Measurements from ENCODE around the gene NSRP1.
A peak's percentile ranks its signal among the peaks of the same experiment; 100 is the strongest.

The NSRP1 gene

DNA sequence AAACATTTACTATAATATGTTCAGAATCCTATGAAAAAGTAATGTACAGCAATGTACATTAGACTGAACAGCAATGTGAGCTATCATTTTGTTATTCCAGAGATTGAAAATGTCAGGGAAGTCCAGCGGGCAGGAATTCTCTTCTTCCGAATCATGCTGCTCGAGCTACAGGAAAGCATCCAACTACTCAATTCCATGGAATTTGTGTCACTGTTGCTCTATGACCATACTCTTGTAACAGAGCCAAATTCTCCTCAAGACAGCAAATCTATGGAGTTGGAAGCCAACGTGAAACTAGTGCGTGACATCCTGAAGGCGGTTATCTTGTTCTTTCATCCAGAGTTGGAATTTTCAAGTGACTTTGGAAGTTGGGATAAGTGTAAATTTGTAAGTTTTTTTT lies 24.8 kb upstream of the NSRP1 start:
- Histone ChIP-seq H3K4me1 (peaks cover 19 to 40% (median 32%) of the 10 kb centered on the region in 10 experiments), H3K36me3 (no peaks in the 10 kb centered on the region), H3K9ac (no peak overlapping the region), H4K20me1 (no peaks in the 10 kb centered on the region), H3K27me3 (no peaks in the 10 kb centered on the region), H3K4me3 (no peak overlapping the region), H3K27ac (no peak overlapping the region), H3K4me2 (no peak overlapping the region), H3K9me3 (replicated peaks in 1 of 11) (peaks cover 0 to 11% (median 0%) of the 10 kb centered on the region in 11 experiments; a peak in 4 of 22 replicates)
- no peak for TF ChIP-seq Cebpa-rat (IDR thresholded peaks at IDR 0.05)

DNA sequence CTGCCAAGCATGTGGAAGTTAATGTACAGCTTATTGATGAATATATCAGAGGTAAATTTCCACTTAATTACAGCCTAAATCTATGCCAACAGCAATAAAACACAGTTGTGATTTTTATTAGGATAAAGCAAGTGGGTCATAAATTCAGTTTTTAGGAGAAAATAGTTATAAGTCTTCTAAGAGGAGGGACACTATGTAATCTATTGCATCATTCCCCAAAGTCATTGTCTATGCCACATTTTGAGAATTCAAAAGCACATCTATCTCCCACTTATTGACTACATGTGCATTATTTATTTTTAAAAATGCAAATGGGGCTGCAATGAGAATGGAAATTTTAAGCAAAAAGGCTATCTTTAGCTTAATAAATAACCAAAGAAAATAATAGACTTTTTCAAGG lies 23.7 kb upstream of the NSRP1 start:
- peak in 2 of 11 experiments; percentile 7 to 38; a peak in 1 of 22 replicates for TF ChIP-seq Cebpa-rat (IDR thresholded peaks at IDR 0.05)
- no peaks in the 10 kb centered on the region for H4K20me1 ChIP-seq
- H3K36me3 ChIP-seq = no peaks in the 10 kb centered on the region
- peak overlapping the region in 1 of 11 experiments; percentile 33; a peak in 1 of 22 replicates for H3K4me2 ChIP-seq
- no peaks in the 10 kb centered on the region for H3K27me3 ChIP-seq
- H3K4me1 ChIP-seq = peaks cover 19 to 35% (median 32%) of the 10 kb centered on the region in 10 experiments
- H3K27ac ChIP-seq = no peak overlapping the region
- peaks cover 0 to 4% (median 0%) of the 10 kb centered on the region in 11 experiments; a peak in 4 of 22 replicates for H3K9me3 ChIP-seq (replicated peaks in 1 of 11)
- H3K9ac ChIP-seq = no peak overlapping the region
- no peak overlapping the region for H3K4me3 ChIP-seq

DNA sequence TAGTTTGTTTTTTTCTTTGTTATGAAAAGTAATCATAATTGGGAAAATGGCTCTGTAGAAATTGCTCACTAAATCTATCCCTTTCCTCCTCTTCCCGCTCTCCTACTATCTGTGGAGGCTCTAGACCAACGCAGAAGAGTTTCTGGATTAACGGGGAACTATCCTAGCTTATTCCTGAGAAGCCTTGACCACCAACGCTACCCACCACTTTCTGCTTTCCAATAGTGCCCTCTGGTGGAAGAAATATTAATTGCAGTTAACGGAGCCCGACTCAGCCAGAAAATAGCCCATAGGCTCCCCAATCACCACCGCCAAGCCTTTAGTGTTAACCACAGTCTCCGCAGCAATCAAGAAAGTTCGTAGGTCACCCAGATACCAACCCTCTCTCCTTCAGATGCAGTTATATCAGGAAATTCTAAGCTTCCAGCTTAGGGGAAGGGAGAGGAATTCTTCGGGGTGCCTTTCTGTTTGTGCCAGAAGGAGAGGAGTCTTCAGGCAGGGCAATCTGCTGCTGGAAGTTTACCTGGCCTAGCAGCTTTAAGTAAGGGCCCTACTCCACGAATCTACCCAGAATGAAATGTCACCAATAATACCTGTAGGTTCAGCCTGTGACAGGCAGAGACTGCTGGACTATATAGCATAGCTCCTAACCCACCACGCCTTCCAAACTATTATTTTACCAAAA lies 23.0 kb upstream of the NSRP1 start:
- Histone ChIP-seq H3K9me3 (replicated peaks in 1 of 11) (no peaks in the 10 kb centered on the region), H3K27ac (peak overlapping the region in 7 of 11 experiments; percentile 18 to 84 (median 76); a peak in 9 of 22 replicates), H3K4me2 (peak overlapping the region; percentile 11 to 80 (median 53)), H3K4me3 (no peak overlapping the region), H3K36me3 (no peaks in the 10 kb centered on the region), H3K27me3 (no peaks in the 10 kb centered on the region), H4K20me1 (no peaks in the 10 kb centered on the region), H3K4me1 (peaks cover 19 to 35% (median 32%) of the 10 kb centered on the region in 10 experiments), H3K9ac (peak overlapping the region in 5 of 11 experiments; percentile 12 to 40 (median 29); a peak in 3 of 22 replicates)
- TF ChIP-seq Cebpa-rat (IDR thresholded peaks at IDR 0.05) = no peak

DNA sequence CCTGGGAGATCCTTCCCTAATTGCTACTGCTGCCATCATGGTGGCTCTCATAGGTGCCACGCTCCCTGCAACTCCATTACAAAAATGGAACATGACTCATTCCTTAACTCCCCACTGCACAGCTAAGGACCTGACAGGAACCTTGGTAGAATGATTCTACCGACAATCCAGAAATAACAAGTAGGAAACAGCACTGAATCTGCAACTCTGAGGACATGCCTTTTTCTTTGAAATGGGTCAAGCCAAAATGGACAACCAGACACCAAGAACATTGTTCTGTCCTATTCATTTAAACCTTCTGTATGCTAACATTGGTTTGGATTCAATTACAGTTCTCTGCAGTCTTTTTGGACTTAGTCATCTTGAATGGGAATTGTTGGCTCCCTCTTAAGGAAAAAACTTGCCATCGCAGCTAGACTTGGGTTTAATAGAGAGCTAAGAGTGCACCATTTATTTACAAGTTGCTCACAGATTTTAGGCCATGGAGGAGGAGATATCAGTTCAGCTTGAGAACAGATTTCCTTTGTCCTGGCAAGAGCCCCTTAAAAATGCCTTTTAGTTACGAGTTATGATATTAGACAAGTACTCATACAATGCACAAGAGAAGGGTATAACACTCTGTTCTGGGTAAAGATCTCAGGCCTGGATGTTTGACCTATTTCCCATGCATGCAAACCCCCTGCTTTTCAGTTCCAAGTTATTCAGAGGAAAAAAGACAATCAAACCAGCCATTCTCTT lies 20.9 kb upstream of the NSRP1 start:
- peak overlapping the region in 10 of 11 experiments; percentile 13 to 84 (median 76); a peak in 19 of 22 replicates for H3K27ac ChIP-seq
- no peaks in the 10 kb centered on the region for H4K20me1 ChIP-seq
- TF ChIP-seq Cebpa-rat (IDR thresholded peaks at IDR 0.05) = no peak
- H3K4me2 ChIP-seq = peak overlapping the region; percentile 55 to 80 (median 69)
- peak overlapping the region in 8 of 11 experiments; percentile 21 to 59 (median 41); a peak in 12 of 22 replicates for H3K9ac ChIP-seq
- H3K27me3 ChIP-seq = no peaks in the 10 kb centered on the region
- H3K4me3 ChIP-seq = peak overlapping the region in 1 of 10 experiments; percentile 2; a peak in 2 of 20 replicates
- no peaks in the 10 kb centered on the region for H3K36me3 ChIP-seq
- H3K4me1 ChIP-seq = peaks cover 19 to 35% (median 32%) of the 10 kb centered on the region in 10 experiments
- H3K9me3 ChIP-seq (replicated peaks in 1 of 11) = no peaks in the 10 kb centered on the region

DNA sequence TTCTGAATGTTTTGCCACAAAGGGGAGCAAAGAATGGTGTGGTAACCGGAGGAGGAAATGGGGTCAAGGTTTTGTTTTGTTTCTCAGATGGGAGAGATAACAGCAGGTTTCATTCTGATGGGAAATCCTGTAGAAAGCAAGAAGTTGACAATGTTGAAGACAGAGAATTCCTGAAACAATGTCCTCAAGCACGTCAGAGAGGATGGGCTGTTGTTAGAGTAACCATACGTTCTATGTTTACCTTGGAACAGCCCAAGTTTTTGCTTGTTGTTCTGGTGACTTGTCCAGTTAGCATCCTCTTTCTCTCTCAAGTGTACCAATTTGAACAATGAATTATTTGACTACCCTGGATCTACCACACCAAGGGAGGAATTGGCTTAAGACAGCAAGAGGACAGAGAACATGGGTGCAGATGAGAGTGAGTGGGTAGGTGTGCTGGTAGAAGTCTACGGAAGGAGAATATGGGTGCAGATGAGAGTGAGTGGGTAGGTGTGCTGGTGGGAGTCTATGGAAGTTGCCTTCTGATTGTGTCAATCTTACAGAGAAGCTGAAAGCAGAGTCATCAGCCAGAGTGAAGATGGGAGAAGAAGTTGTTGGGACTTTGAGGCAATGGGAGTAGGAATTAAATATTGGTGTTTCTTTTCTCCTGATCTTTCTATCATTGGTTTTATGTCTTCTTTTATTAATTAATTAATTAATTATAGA lies 14.8 kb upstream of the NSRP1 start:
- H3K9me3 ChIP-seq (replicated peaks in 1 of 11) = no peaks in the 10 kb centered on the region
- H3K4me3 ChIP-seq = no peak overlapping the region
- TF ChIP-seq Cebpa-rat (IDR thresholded peaks at IDR 0.05) = no peak
- no peaks in the 10 kb centered on the region for H3K36me3 ChIP-seq
- peaks cover 0 to 27% (median 16%) of the 10 kb centered on the region in 10 experiments; a peak in 18 of 20 replicates for H3K4me1 ChIP-seq
- no peaks in the 10 kb centered on the region for H4K20me1 ChIP-seq
- peak overlapping the region in 2 of 11 experiments; percentile 13 to 23; a peak in 2 of 22 replicates for H3K4me2 ChIP-seq
- no peaks in the 10 kb centered on the region for H3K27me3 ChIP-seq
- peak overlapping the region in 2 of 11 experiments; percentile 7 to 39; a peak in 2 of 22 replicates for H3K27ac ChIP-seq
- H3K9ac ChIP-seq = no peak overlapping the region

DNA sequence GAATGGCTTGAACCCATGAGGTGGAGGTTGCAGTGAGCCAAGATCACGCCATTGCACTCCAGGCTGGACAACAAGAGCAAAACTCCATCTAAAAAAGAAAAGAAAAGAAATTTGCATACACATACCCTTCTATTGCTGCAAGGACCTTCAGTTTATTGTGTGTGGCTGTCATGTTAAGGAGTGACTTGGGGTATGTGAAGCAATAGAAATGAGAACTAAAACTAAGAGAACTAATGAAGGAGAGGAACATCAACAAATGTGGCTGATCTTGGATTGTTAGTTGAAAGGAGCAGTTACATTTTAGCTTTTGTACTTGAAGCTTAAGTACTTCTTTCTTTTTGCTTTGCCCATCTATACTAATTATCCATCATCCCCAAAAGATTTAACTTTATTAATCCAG lies 12.7 kb upstream of the NSRP1 start:
- H3K27ac ChIP-seq = peak overlapping the region in 9 of 11 experiments; percentile 23 to 92 (median 76); a peak in 14 of 22 replicates
- H4K20me1 ChIP-seq = no peaks in the 10 kb centered on the region
- no peaks in the 10 kb centered on the region for H3K36me3 ChIP-seq
- H3K9me3 ChIP-seq (replicated peaks in 1 of 11) = no peaks in the 10 kb centered on the region
- H3K27me3 ChIP-seq = no peaks in the 10 kb centered on the region
- 0 out of 22 replicates have a peak, but pooled peaks of 1 of the 11 experiments have one; percentile 13 for TF ChIP-seq Cebpa-rat (IDR thresholded peaks at IDR 0.05)
- H3K9ac ChIP-seq = peak overlapping the region in 6 of 11 experiments; percentile 15 to 78 (median 74); a peak in 11 of 22 replicates
- peak overlapping the region in 8 of 11 experiments; percentile 39 to 75 (median 56); a peak in 13 of 22 replicates for H3K4me2 ChIP-seq
- no peak overlapping the region for H3K4me3 ChIP-seq
- peaks cover 0 to 27% (median 16%) of the 10 kb centered on the region in 10 experiments; a peak in 18 of 20 replicates for H3K4me1 ChIP-seq

DNA sequence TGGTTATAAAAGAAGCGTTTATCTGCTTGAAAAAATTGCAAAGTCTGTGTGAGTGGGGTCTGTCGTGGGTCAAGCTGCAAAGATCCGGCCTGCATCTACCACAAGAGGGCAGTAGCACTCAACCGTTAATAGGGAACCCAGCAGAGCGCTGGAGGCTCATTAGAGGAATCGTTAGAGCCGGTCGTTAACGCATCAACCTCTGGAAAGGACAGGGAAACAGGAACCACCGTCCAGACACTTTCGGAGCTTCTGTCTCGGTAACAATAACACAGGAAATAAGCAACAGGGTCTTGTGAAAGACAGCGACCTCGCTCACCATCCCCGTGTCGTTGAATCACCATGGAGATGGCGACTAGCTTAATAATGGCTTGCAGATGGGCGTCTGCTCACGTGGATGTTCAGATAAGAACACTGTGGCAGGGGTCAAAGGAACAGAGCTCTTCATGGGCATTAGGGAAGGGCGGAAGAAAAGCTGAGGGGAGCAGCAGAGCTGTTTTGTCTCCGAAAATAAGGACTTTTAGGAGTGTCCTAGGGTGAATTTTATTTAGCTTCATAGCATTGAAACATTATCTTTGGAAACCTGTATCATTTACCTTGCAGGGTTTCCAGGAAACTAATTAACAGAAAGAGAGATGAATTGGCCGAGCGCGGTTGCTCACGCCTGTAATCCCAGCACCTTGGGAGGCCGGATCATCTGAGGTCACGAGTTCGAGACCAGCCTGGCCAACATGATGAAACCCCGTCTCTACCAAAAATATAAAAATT lies 11.9 kb upstream of the NSRP1 start:
- peak in 9 of 11 experiments; percentile 54 to 88 (median 70); a peak in 14 of 22 replicates for TF ChIP-seq Cebpa-rat (IDR thresholded peaks at IDR 0.05)
- Histone ChIP-seq H3K9me3 (replicated peaks in 1 of 11) (no peaks in the 10 kb centered on the region), H3K9ac (peak overlapping the region; percentile 53 to 78 (median 73); a peak in 20 of 22 replicates), H3K4me1 (peaks cover 0 to 27% (median 16%) of the 10 kb centered on the region in 10 experiments; a peak in 18 of 20 replicates), H3K4me3 (peak overlapping the region; percentile 26 to 49 (median 40); a peak in 18 of 20 replicates), H4K20me1 (no peaks in the 10 kb centered on the region), H3K27me3 (no peaks in the 10 kb centered on the region), H3K36me3 (no peaks in the 10 kb centered on the region), H3K4me2 (peak overlapping the region; percentile 34 to 86 (median 70); a peak in 21 of 22 replicates), H3K27ac (peak overlapping the region; percentile 67 to 92 (median 82))

DNA sequence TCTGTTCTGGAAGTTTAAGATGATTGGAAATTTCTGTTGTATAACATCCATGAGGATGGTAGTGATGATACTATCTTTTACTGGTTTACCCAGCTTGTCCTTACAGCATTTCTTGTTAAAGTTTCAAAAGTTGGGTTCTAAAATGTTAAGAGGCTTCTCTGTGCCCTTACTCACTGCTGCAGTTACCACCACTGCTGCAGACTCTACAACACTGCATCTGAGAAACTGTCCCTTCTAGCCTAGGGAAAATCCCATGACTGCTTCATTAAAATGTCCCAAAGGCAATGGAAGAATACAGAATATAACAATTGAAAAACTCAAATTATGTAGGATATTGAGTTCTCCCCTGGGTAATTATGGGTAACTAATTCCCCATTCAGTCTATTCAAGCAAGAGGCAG lies 3.8 kb upstream of the NSRP1 start:
- no peak for TF ChIP-seq Cebpa-rat (IDR thresholded peaks at IDR 0.05)
- no peaks in the 10 kb centered on the region for H3K9me3 ChIP-seq (replicated peaks in 1 of 11)
- peaks cover 0 to 10% (median 5%) of the 10 kb centered on the region in 10 experiments; a peak in 18 of 20 replicates for H3K4me1 ChIP-seq
- H3K27me3 ChIP-seq = no peaks in the 10 kb centered on the region
- H3K9ac ChIP-seq = no peak overlapping the region
- no peaks in the 10 kb centered on the region for H4K20me1 ChIP-seq
- no peak overlapping the region for H3K4me2 ChIP-seq
- H3K27ac ChIP-seq = no peak overlapping the region
- H3K4me3 ChIP-seq = no peak overlapping the region
- no peaks in the 10 kb centered on the region for H3K36me3 ChIP-seq
